Subcutaneous adipose tissue (tissue), 4 donors: ENCODE data around the gene CDK9. TPM values are rescaled to one million over a fixed set of nuclear protein-coding genes. Genes with fewer than 3 reads are reported as not detected.

ENCODE experiments used
- CTCF ChIP-seq: fragments of 450-650 bp; IDR thresholded peaks from one replicate; pipeline ENCODE4 v1.5.1; 2016; ENCODE audit warnings: low read depth, mild to moderate bottlenecking, control low read depth, antibody characterized with exemption, moderate library complexity
- total RNA-seq, 4 donors: library from RNA; depleted of rRNA; stranded (reverse); fragments of >200 nt; gene quantifications; one replicate each; pipeline ENCODE4 v1.1.0, GENCODE V29; 2016

The CDK9 gene
- total RNA-seq, 4 donors from 2014 or later, result 44.0 to 91.4 (median 56.2) TPM

- TF ChIP-seq CTCF, result no peak
Observed at GRCh38 chr9:127809540-127810377, 23.9 kb downstream of the CDK9 start.

- no peak for TF ChIP-seq CTCF
Observed at GRCh38 chr9:127810378-127811187, 24.7 kb downstream of the CDK9 start.

GRCh38 chr9:127812011-127812410 is 26.2 kb downstream of the CDK9 start:
- TF ChIP-seq CTCF, result no peak

GRCh38 chr9:127812936-127813675 is 27.3 kb downstream of the CDK9 start:
- no peak for TF ChIP-seq CTCF

- TF ChIP-seq CTCF, result no peak
Observed at GRCh38 chr9:127813686-127814226, 27.9 kb downstream of the CDK9 start.

GRCh38 chr9:127814619-127815511 is 29.0 kb downstream of the CDK9 start:
- TF ChIP-seq CTCF, result no peak
